ENCODE measurements around the gene PNPLA8.

PNPLA8 gene

GRCh38 chr7:108448584-108449505, 77.1 kb downstream of the PNPLA8 start:
- TF ChIP-seq CTCF (conservative IDR thresholded peaks at IDR 0.05; ENCODE audit: low read depth, low read length), result no peak
- no peak overlapping the region for H3K4me3 ChIP-seq (ENCODE audit: low read depth, low read length)
- no peak for DNase-seq (ENCODE audit: low read depth)

GRCh38 chr7:108442039-108442568, 83.8 kb downstream of the PNPLA8 start:
- TF ChIP-seq CTCF (conservative IDR thresholded peaks at IDR 0.05; ENCODE audit: low read depth, low read length), result no peak
- no peak for DNase-seq (ENCODE audit: low read depth)
- H3K4me3 ChIP-seq (ENCODE audit: low read depth, low read length), result no peak overlapping the region

GRCh38 chr7:108441392-108441955, 84.5 kb downstream of the PNPLA8 start:
- no peak overlapping the region for H3K4me3 ChIP-seq (ENCODE audit: low read depth, low read length)
- TF ChIP-seq CTCF (conservative IDR thresholded peaks at IDR 0.05; ENCODE audit: low read depth, low read length), result no peak
- no peak for DNase-seq (ENCODE audit: low read depth)

GRCh38 chr7:108440613-108441012, 85.3 kb downstream of the PNPLA8 start:
- no peak overlapping the region for H3K4me3 ChIP-seq (ENCODE audit: low read depth, low read length)
- TF ChIP-seq CTCF (conservative IDR thresholded peaks at IDR 0.05; ENCODE audit: low read depth, low read length), result no peak
- DNase-seq (ENCODE audit: low read depth), result no peak

GRCh38 chr7:108436906-108437305, 89.0 kb downstream of the PNPLA8 start:
- TF ChIP-seq CTCF (conservative IDR thresholded peaks at IDR 0.05; ENCODE audit: low read depth, low read length), result no peak
- H3K4me3 ChIP-seq (ENCODE audit: low read depth, low read length), result no peak overlapping the region

GRCh38 chr7:108434010-108434409, 91.9 kb downstream of the PNPLA8 start:
- no peak overlapping the region for H3K4me3 ChIP-seq (ENCODE audit: low read depth, low read length)
- no peak for TF ChIP-seq CTCF (conservative IDR thresholded peaks at IDR 0.05; ENCODE audit: low read depth, low read length)
- no peak for DNase-seq (ENCODE audit: low read depth)

More at GRCh38 chr7:108436906-108437305, 89.0 kb downstream of the PNPLA8 start:
- DNase-seq (ENCODE audit: low read depth), result no peak

All from choroid plexus epithelial cell (primary cell).